A549 (cell line): ENCODE data around the gene MINDY1. TPM values are rescaled to one million over a fixed set of nuclear protein-coding genes. Genes with fewer than 3 reads are reported as not detected.

Source experiments
- ATAC-seq, 2 experiments: fragments of 200-7000 bp in 1 of 2; fragments of >200 bp in 1 of 2; cut with Nextera tagmentation in 1 of 2; cut with Tn5 transposase in 1 of 2; 3 replicates each; pipeline versions ENCODE4 v1.8.0 to v1.9.1; 2018 to 2020; ENCODE audit warnings: mild to moderate bottlenecking in 1 of 2, moderate library complexity in 1 of 2
- CTCF ChIA-PET: fragments of 300-600 bp; sonication (Branson Sonifier 250); formaldehyde crosslinking; extraction: SDS; loops from one replicate; lab custom pipeline; 2021; ENCODE audit warnings: antibody characterized with exemption, inconsistent platforms; lab: Yijun Ruan, JAX
- POLR2A ChIA-PET: fragments of 350-600 bp; formaldehyde crosslinking; extraction: SDS; loops from one replicate; lab custom pipeline; 2021; ENCODE audit warnings: antibody characterized with exemption, inconsistent platforms; lab: Yijun Ruan, JAX
- DNase-seq, 2 experiments: peaks; one replicate each; pipeline versions ENCODE4 v3.0.0 to v3.0.0-alpha.2; 2011 to 2016; ENCODE audit warnings: low read depth in 1 of 2, low spot score in 1 of 2
- FAIRE-seq: peaks from 2 replicates; lab custom pipeline; 2011; peaks lifted over from hg19 to GRCh38; lab: Jason Lieb, UNC
- H3K27ac ChIP-seq, 2 experiments: fragments of >200 bp; sonication (Bioruptor Twin); formaldehyde crosslinking; 3 replicates each; pipeline ENCODE4 v1.5.1; 2016 to 2017
- H3K4me1 ChIP-seq: fragments of >200 bp; sonication (Bioruptor Twin); formaldehyde crosslinking; 3 replicates; pipeline ENCODE4 v1.6.1; 2016
- H3K4me2 ChIP-seq: fragments of >200 bp; sonication (Bioruptor Twin); formaldehyde crosslinking; 3 replicates; pipeline ENCODE4 v1.6.1; 2016
- H3K4me3 ChIP-seq: fragments of >200 bp; sonication (Bioruptor Twin); formaldehyde crosslinking; 3 replicates; pipeline ENCODE4 v1.5.1; 2016
- H3K9me3 ChIP-seq: fragments of >200 bp; sonication (Bioruptor Twin); formaldehyde crosslinking; 3 replicates; pipeline ENCODE4 v1.6.1; 2016
- BHLHE40 ChIP-seq: IDR thresholded peaks from 2 replicates; pipeline ENCODE4 v1.6.1; 2012; ENCODE audit warnings: low read depth, low read length, inconsistent platforms
- CBX2 ChIP-seq: fragments of 200-600 bp; sonication (generic); IDR thresholded peaks from 2 replicates; pipeline ENCODE4 v1.6.1; 2016; ENCODE audit warnings: low read depth, mild to moderate bottlenecking, borderline replicate concordance
- CHD2 ChIP-seq: fragments of 150-350 bp; IDR thresholded peaks from 2 replicates; pipeline ENCODE4 v1.6.1; 2014; ENCODE audit warnings: low read length; ENCODE audit not compliant: partially characterized antibody
- CHD4 ChIP-seq: fragments of 200-600 bp; sonication (generic); IDR thresholded peaks from 2 replicates; pipeline ENCODE4 v1.6.1; 2016; ENCODE audit warnings: antibody characterized with exemption, mild to moderate bottlenecking, borderline replicate concordance
- FOSB ChIP-seq: fragments of 250-450 bp; sonication (Bioruptor Pico); IDR thresholded peaks from 2 replicates; pipeline ENCODE4 v1.5.0; 2020; ENCODE audit warnings: mild to moderate bottlenecking, moderate library complexity
- FOSL2 ChIP-seq, 2 experiments: fragments of 450-650 bp in 1 of 2; fragments of >200 bp in 1 of 2; sonication (Bioruptor Twin) in 1 of 2; formaldehyde crosslinking; IDR thresholded peaks; 2 replicates each; pipeline versions ENCODE4 v1.5.0 to v1.6.1; 2016 to 2020; ENCODE audit warnings: mild to moderate bottlenecking in 1 of 2, moderate library complexity in 1 of 2
- FOXS1 ChIP-seq: fragments of 250-450 bp; sonication (Bioruptor Pico); IDR thresholded peaks from 2 replicates; pipeline ENCODE4 v1.5.0; 2020; ENCODE audit warnings: mild to moderate bottlenecking, moderate library complexity
- JUN ChIP-seq, 2 experiments: fragments of >200 bp; sonication (Bioruptor Twin); formaldehyde crosslinking; IDR thresholded peaks; 2 replicates in 1 of 2; 3 replicates in 1 of 2; pipeline ENCODE4 v1.6.1; 2016 to 2017
- MYC ChIP-seq: IDR thresholded peaks from 2 replicates; pipeline ENCODE4 v1.6.1; 2012; ENCODE audit warnings: mild to moderate bottlenecking, inconsistent platforms, low read length, improper control_type of control experiment, borderline replicate concordance
- NPAS2 ChIP-seq: fragments of 250-450 bp; sonication (Bioruptor Pico); IDR thresholded peaks from 2 replicates; pipeline ENCODE4 v1.8.0; 2022; ENCODE audit warnings: mild to moderate bottlenecking, moderate library complexity, borderline replicate concordance
- PHF8 ChIP-seq: fragments of 200-600 bp; sonication (generic); IDR thresholded peaks from 2 replicates; pipeline ENCODE4 v1.6.1; 2016; ENCODE audit warnings: low read depth, mild to moderate bottlenecking, antibody characterized with exemption, moderate library complexity, borderline replicate concordance
- POLR2A ChIP-seq: IDR thresholded peaks from 2 replicates; pipeline ENCODE4 v1.6.1; 2012; ENCODE audit warnings: mild to moderate bottlenecking, low read length
- RARB ChIP-seq: fragments of 250-450 bp; sonication (Bioruptor Pico); IDR thresholded peaks from 2 replicates; pipeline ENCODE4 v1.8.0; 2021; ENCODE audit warnings: mild to moderate bottlenecking, moderate library complexity
- RNF2 ChIP-seq: fragments of 200-600 bp; sonication (generic); IDR thresholded peaks from 2 replicates; pipeline ENCODE4 v1.6.1; 2016; ENCODE audit warnings: low read depth, mild to moderate bottlenecking, antibody characterized with exemption, moderate library complexity, borderline replicate concordance
- TFCP2L1 ChIP-seq: fragments of 250-450 bp; sonication (Bioruptor Pico); IDR thresholded peaks from 2 replicates; pipeline ENCODE4 v1.5.0; 2021; ENCODE audit warnings: mild to moderate bottlenecking
- ZSCAN20 ChIP-seq: fragments of 250-450 bp; sonication (Bioruptor Pico); IDR thresholded peaks from 2 replicates; pipeline ENCODE4 v1.8.0; 2022; ENCODE audit warnings: mild to moderate bottlenecking, moderate library complexity
- WGBS: methylation state at CpG from one replicate; pipeline ENCODE4 v1.1.6; 2017; ENCODE audit errors: missing lambda C conversion rate; 5-methylcytosine and 5-hydroxymethylcytosine counted together
- polyA plus RNA-seq, 4 experiments: library from polyadenylated mRNA; depleted of rRNA in 3 of 4; stranded (reverse); fragments of >200 nt; fragmentation: RNase III in 1 of 4; extraction: RNeasy Plus Mini Kit Qiagen cat#74134 plus additional on column Dnase treatment in 1 of 4; gene quantifications; 2 replicates in 3 of 4; 3 replicates in 1 of 4; pipeline ENCODE4 v1.2.3, GENCODE V29; 2011 to 2017
- TF ChIP-seq, protein P1 (sequence below): fragments of >200 bp; sonication (Bioruptor Twin); formaldehyde crosslinking; IDR thresholded peaks from 3 replicates; pipeline ENCODE4 v1.6.1; 2016
- TF ChIP-seq, protein P2 (sequence below): fragments of 250-450 bp; sonication (Bioruptor Pico); IDR thresholded peaks from 2 replicates; pipeline ENCODE4 v1.5.0; 2020; ENCODE audit warnings: low read depth, mild to moderate bottlenecking, moderate library complexity
- TF ChIP-seq, protein P3 (sequence below): IDR thresholded peaks from 2 replicates; pipeline ENCODE4 v1.6.1; 2012
- TF ChIP-seq, protein P4 (sequence below): fragments of 250-450 bp; sonication (Bioruptor Pico); IDR thresholded peaks from 2 replicates; pipeline ENCODE4 v1.5.0; 2021; ENCODE audit warnings: mild to moderate bottlenecking, moderate library complexity, borderline replicate concordance
- TF ChIP-seq, protein P5 (sequence below): fragments of >200 bp; sonication (Bioruptor Twin); formaldehyde crosslinking; IDR thresholded peaks from 3 replicates; pipeline ENCODE4 v1.5.1; 2016
- TF ChIP-seq, protein P6 (sequence below): IDR thresholded peaks from 2 replicates; pipeline ENCODE4 v1.6.1; 2012

Gene MINDY1
- polyA plus RNA-seq, 2 of the 4 experiments (the other 2 are of a cell fraction) = 4.8 to 5.2 TPM

DNA sequence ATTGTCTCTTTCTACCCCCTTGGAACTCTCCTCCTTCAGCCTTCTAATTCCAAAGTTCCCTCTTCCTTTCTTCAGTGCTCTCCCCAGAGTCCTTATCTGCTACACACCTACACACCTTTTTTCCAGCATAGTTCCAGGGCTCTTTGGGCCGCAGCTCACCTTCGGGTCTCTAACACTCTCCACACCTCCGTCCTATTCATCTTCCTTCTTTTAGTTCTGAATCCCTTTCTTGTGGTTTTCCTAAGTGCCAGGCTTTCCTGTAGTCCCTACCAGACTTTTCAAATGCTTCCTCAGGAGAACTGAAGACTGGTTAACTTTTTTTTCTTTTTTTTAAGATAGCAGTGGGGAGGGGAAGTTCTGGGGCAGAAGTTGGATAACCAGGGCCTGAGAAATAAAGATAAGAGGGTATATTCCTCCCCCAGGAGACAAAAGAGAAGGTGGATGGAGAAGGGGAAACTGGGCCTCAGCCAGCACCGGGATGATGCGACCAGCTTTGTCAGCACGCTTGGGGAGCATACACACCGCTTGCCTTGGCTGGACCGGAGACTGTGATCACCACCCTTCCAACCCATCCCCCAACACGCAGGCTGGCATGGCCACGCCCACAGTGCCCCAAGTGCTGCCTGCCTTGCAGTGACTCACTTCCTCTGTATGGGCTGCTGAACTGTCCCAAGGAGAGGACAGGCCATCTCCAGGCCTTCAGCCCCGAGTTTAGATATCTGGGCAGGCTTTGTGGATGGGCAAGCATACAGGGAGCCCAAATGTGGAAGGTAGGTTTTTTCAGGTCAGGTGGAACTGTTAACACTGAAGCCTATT, 29.6 kb downstream of the MINDY1 start:
- ChIA-PET CTCF (interaction anchor here (1.0 to 26.8 kb wide), 4 partner anchors 11 to 55 kb away, joined by 4 to 586 read pairs (median 26); partner anchors contain the start of gene MINDY1), POLR2A (interaction anchor here (0.5 to 1.1 kb wide), 3 partner anchors 30 to 398 kb away, joined by 3 read pairs; partner anchors contain the start of genes MCL1 and MINDY1)
- FAIRE-seq = peak; percentile 85
- H3K4me3 ChIP-seq = peak overlapping the region; percentile 21; the same call in 1 of the 3 replicates
- peak; percentile 94 to 96 for DNase-seq
- peak overlapping the region; percentile 94 to 100 for H3K27ac ChIP-seq
- peak overlapping the region; percentile 82 for H3K4me2 ChIP-seq
- ATAC-seq = peak; percentile 57 to 72
- peaks cover 68% of the 10 kb centered on the region for H3K4me1 ChIP-seq
- H3K9me3 ChIP-seq = no peaks in the 10 kb centered on the region
- TF ChIP-seq, protein P1, sequence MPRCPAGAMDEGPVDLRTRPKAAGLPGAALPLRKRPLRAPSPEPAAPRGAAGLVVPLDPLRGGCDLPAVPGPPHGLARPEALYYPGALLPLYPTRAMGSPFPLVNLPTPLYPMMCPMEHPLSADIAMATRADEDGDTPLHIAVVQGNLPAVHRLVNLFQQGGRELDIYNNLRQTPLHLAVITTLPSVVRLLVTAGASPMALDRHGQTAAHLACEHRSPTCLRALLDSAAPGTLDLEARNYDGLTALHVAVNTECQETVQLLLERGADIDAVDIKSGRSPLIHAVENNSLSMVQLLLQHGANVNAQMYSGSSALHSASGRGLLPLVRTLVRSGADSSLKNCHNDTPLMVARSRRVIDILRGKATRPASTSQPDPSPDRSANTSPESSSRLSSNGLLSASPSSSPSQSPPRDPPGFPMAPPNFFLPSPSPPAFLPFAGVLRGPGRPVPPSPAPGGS = no peak; the same call in 2 of the 3 replicates
- TF ChIP-seq, protein P2, sequence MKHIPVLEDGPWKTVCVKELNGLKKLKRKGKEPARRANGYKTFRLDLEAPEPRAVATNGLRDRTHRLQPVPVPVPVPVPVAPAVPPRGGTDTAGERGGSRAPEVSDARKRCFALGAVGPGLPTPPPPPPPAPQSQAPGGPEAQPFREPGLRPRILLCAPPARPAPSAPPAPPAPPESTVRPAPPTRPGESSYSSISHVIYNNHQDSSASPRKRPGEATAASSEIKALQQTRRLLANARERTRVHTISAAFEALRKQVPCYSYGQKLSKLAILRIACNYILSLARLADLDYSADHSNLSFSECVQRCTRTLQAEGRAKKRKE (CRISPR knock-in tag) = no peak
- 0 out of 2 replicates have a peak, but pooled peaks have one; percentile 18 for TF ChIP-seq MYC
- TF ChIP-seq FOSB (CRISPR knock-in tag) = no peak
- TF ChIP-seq JUN (IDR thresholded peaks at IDR 0.05) = peak in 1 of 2 experiments; percentile 82; a peak in 2 of 5 replicates
- TF ChIP-seq FOSL2 (IDR thresholded peaks at IDR 0.05) = peak; percentile 53; the same call in 1 of the 2 replicates
- peak; percentile 91 for TF ChIP-seq FOSL2 (CRISPR knock-in tag; IDR thresholded peaks at IDR 0.05)
- TF ChIP-seq POLR2A = peak; percentile 62
- TF ChIP-seq, protein P3, sequence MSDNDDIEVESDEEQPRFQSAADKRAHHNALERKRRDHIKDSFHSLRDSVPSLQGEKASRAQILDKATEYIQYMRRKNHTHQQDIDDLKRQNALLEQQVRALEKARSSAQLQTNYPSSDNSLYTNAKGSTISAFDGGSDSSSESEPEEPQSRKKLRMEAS = peak; percentile 77
- no peak for TF ChIP-seq CBX2
- peak; percentile 59 for TF ChIP-seq CHD2
- TF ChIP-seq, protein P4, sequence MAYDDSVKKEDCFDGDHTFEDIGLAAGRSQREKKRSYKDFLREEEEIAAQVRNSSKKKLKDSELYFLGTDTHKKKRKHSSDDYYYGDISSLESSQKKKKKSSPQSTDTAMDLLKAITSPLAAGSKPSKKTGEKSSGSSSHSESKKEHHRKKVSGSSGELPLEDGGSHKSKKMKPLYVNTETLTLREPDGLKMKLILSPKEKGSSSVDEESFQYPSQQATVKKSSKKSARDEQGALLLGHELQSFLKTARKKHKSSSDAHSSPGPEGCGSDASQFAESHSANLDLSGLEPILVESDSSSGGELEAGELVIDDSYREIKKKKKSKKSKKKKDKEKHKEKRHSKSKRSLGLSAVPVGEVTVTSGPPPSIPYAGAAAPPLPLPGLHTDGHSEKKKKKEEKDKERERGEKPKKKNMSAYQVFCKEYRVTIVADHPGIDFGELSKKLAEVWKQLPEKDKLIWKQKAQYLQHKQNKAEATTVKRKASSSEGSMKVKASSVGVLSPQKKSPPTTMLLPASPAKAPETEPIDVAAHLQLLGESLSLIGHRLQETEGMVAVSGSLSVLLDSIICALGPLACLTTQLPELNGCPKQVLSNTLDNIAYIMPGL (CRISPR knock-in tag) = no peak
- WGBS = 15% methylated on average over 11 of the region's 11 CpGs

DNA sequence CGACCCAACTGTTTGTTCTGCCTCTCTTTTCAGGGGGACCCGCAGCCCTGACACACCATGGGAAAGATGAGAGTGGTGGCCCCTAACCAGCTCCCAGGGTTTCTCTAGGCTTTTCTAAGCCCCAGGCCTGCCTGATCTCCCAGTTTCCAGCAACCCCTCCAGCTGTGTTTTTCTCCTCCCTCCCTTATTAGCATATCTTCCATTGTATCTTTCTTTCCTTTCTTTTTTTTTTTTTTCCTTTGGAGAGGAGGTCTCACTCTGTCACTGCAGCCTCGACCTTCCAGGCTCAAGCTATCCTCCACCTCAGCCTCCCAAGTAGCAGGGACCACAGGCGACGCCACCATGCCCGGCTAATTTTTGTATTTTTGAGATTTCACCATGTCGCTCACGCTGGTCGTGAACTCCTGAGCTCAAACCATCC, 30.3 kb downstream of the MINDY1 start:
- ChIA-PET POLR2A (interaction anchor here (0.6 kb wide), 1 partner anchor 371 kb away, joined by 3 read pairs; no protein-coding TSS in a partner anchor), CTCF (interaction anchor here (1.0 to 26.8 kb wide), 4 partner anchors 10 to 54 kb away, joined by 4 to 586 read pairs (median 26); partner anchors contain the start of gene MINDY1)
- FAIRE-seq (no peak), ATAC-seq (no peak), DNase-seq (no peak)
- WGBS = 91% methylated on average over 9 of the region's 9 CpGs
- H3K4me2 ChIP-seq = peak overlapping the region; percentile 82
- H3K9me3 ChIP-seq = no peaks in the 10 kb centered on the region
- peaks cover 68% of the 10 kb centered on the region for H3K4me1 ChIP-seq
- H3K4me3 ChIP-seq = no peak overlapping the region
- H3K27ac ChIP-seq = peak overlapping the region; percentile 94 to 100
- TF ChIP-seq, protein P5, sequence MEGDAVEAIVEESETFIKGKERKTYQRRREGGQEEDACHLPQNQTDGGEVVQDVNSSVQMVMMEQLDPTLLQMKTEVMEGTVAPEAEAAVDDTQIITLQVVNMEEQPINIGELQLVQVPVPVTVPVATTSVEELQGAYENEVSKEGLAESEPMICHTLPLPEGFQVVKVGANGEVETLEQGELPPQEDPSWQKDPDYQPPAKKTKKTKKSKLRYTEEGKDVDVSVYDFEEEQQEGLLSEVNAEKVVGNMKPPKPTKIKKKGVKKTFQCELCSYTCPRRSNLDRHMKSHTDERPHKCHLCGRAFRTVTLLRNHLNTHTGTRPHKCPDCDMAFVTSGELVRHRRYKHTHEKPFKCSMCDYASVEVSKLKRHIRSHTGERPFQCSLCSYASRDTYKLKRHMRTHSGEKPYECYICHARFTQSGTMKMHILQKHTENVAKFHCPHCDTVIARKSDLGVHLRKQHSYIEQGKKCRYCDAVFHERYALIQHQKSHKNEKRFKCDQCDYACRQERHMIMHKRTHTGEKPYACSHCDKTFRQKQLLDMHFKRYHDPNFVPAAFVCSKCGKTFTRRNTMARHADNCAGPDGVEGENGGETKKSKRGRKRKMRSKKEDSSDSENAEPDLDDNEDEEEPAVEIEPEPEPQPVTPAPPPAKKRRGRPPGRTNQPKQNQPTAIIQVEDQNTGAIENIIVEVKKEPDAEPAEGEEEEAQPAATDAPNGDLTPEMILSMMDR = no peak
- TF ChIP-seq CHD4 (no peak), PHF8 (no peak), FOSL2 (IDR thresholded peaks at IDR 0.05) (no peak), FOSL2 (CRISPR knock-in tag; IDR thresholded peaks at IDR 0.05) (no peak), FOSB (CRISPR knock-in tag) (no peak), ZSCAN20 (CRISPR knock-in tag) (no peak), RNF2 (no peak), BHLHE40 (no peak), NPAS2 (CRISPR knock-in tag) (no peak), TFCP2L1 (no peak), FOXS1 (CRISPR knock-in tag) (no peak), RARB (CRISPR knock-in tag) (no peak)
- TF ChIP-seq, protein P4 (CRISPR knock-in tag) = no peak
- TF ChIP-seq, protein P2 (CRISPR knock-in tag) = no peak
- TF ChIP-seq, protein P6, sequence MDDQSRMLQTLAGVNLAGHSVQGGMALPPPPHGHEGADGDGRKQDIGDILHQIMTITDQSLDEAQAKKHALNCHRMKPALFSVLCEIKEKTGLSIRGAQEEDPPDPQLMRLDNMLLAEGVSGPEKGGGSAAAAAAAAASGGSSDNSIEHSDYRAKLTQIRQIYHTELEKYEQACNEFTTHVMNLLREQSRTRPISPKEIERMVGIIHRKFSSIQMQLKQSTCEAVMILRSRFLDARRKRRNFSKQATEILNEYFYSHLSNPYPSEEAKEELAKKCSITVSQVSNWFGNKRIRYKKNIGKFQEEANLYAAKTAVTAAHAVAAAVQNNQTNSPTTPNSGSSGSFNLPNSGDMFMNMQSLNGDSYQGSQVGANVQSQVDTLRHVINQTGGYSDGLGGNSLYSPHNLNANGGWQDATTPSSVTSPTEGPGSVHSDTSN = no peak
